ENCODE results near the gene THSD1.

DNA sequence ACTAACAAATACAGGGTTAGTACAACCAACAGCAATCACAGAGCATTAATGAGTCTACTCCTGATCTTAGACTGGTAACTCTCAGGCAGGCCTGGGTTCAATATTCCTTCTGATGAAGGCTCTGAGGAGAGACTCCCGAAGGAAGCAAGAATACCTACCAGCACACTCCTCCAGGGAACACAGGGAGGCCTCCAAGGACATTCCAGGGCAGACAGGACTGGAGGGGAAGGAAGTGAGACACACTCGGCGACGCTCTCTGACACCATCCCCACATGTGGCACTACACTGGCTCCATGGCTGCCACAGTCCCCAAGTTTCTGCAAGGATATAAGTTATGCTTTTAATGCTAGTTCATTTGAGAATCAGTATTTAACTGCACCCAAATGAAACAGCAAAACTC lies 20.1 kb downstream of the THSD1 start:
- TF ChIP-seq, protein P1, sequence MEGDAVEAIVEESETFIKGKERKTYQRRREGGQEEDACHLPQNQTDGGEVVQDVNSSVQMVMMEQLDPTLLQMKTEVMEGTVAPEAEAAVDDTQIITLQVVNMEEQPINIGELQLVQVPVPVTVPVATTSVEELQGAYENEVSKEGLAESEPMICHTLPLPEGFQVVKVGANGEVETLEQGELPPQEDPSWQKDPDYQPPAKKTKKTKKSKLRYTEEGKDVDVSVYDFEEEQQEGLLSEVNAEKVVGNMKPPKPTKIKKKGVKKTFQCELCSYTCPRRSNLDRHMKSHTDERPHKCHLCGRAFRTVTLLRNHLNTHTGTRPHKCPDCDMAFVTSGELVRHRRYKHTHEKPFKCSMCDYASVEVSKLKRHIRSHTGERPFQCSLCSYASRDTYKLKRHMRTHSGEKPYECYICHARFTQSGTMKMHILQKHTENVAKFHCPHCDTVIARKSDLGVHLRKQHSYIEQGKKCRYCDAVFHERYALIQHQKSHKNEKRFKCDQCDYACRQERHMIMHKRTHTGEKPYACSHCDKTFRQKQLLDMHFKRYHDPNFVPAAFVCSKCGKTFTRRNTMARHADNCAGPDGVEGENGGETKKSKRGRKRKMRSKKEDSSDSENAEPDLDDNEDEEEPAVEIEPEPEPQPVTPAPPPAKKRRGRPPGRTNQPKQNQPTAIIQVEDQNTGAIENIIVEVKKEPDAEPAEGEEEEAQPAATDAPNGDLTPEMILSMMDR (IDR thresholded peaks at IDR 0.05; ENCODE audit: insufficient read depth, low read depth, low read length), result no peak
- no peak for TF ChIP-seq EZH2 (IDR thresholded peaks at IDR 0.05; ENCODE audit: insufficient read depth, low read length)

Measured in astrocyte (in vitro differentiated cells and primary cell).